Left kidney (tissue), 2 donors: ENCODE results near the gene CEP63. TPM values are rescaled to one million over a fixed set of nuclear protein-coding genes. Genes with fewer than 3 reads are reported as not detected.
"Not testable (repeated sequence)": the region's sequence is repeated elsewhere in the genome, so short reads cannot be mapped to it uniquely, and the experiment has no call there.

Source experiments
- DNase-seq: peaks from one replicate; pipeline ENCODE4 v3.0.0-alpha.2; 2013
- polyA plus RNA-seq: library from polyadenylated mRNA; unstranded; fragments of 120-200 nt; gene quantifications from one replicate; pipeline ENCODE4 v1.2.1, GENCODE V29; 2013; ENCODE audit not compliant: insufficient read length

Gene CEP63
- polyA plus RNA-seq, 1 donor = 44.4 TPM

GRCh38 chr3:134576831-134577230, 91.0 kb downstream of the CEP63 start:
- no peak for DNase-seq

GRCh38 chr3:134579141-134579665, 93.3 kb downstream of the CEP63 start:
- no peak for DNase-seq

GRCh38 chr3:134590766-134591165, 104.9 kb downstream of the CEP63 start:
- no peak for DNase-seq

DNA sequence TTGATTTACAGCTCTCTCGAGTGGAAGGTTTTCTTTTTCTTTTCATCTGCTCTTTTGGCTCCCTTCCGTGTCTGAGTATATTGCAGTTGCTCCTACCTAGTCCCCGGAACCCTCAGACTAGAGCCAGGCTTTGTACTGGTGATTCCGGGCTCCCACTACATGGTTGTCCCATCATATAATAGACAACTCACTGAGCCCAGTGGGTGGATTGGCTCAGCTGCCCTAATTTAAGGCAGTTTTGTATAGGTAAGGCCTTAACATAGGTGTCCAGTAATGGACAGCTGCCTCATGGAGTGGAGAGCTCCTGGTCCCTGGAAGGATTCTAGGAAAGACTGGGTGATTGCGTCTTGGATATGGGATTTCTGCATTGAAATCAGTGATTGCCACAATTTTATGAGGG, 106.9 kb downstream of the CEP63 start:
- no peak for DNase-seq

GRCh38 chr3:134594331-134594741, 108.5 kb downstream of the CEP63 start:
- DNase-seq = no peak

DNA sequence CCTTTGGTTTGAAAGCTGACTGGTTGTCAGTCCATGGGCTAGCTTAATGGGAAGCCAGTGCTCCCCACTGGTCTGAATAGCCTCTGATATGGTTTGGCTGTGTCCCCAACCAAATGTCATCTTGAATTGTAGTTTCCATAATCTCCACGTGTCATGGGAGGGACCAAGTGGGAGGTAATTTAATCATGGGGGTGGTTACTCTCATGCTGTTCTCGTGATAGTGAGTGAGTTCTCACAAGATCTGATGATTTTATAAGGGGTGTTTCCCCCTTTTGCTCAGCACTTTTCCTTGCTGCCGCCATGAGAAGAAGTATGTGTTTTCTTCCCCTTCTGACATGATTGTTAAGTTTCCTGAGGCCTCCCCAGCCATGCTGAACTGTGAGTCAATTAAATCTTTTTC, 109.1 kb downstream of the CEP63 start:
- not testable (repeated sequence) for DNase-seq

DNA sequence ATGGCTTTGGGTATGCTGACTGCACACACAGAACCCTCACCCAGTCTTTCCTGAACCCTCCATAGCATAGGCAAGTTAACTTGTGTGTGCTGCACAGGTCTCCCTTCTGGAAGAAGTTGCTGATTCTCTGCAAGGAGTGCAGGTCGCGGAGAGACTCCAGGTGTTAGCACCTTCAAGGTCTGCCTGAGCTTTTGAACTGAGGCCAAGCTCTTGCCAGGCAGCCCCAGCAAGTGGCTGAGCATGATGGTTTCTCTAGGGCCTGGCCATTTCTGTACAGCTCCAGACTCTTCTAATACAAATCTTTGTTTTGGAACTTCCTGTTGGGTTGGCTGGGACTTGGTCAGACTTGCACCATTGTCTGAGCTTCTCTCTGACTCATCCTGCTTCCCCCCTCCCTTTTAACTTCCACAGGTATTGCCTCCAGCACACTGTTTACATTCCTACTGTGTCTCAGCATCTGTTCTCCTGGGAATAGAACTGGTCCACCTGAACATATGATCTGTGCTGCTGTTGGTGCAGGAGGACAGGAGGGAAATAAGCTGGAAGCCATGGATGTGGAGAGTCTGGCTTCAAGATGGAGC, 111.6 kb downstream of the CEP63 start:
- DNase-seq = no peak

DNA sequence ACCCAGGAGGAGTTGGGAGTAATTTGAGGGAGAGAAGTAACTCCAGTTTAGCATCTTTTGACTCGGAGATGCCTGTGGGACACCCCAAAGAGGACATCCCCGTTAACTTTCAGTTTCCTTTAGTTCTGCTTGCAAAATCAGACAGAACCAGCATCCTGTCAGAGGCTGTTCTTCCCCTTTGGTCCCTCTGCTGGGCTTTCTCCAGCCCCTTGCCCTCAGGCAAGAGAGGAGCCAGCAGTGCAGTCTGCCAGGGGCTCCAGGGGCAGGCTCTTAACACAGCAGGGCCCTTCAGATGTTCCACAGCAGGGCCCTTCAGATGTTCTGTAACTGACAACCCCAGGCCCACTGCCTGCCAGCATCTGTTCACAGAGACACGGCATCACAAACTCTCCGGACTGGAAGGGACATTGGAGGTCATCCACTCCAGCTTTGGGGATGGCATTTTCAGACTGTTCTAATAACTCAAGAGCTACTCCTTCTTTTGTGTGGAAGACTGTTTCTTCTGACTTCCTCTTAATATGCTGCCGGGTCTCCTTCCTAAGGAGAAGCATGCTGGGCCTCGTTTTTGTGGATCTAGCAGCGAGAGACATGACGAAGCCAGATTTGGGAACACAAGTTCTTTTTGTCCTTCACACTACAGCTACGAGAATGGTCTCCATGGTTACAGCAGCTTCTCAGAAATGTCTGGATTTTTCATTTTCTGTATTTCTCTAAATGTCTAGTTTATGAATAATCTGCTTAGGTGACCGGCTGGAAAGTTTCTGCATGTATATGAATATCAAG, 113.1 kb downstream of the CEP63 start:
- no peak for DNase-seq

DNA sequence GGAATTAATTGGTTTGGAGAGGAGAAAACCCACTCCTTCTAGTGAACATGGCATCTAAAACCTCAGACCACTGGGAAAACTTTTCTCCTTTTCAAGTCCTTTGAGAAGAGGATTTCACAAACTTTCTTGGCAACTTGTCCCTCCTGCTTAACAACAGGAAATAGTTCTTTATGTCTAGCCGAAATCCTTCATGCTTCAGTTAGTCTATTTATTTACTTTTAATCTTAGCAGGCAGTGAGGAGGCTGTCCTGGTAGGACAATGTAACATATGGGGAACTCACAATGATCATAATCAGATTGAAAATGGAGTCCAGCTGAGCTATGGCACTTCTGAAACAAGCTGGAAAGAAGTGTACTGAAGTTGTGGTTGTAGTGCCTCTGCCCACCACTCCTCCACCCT, 114.3 kb downstream of the CEP63 start:
- DNase-seq = no peak

- peak; percentile 78 for DNase-seq
These were observed 115.0 kb downstream of the CEP63 start for GRCh38 chr3:134600685-134601463.

DNA sequence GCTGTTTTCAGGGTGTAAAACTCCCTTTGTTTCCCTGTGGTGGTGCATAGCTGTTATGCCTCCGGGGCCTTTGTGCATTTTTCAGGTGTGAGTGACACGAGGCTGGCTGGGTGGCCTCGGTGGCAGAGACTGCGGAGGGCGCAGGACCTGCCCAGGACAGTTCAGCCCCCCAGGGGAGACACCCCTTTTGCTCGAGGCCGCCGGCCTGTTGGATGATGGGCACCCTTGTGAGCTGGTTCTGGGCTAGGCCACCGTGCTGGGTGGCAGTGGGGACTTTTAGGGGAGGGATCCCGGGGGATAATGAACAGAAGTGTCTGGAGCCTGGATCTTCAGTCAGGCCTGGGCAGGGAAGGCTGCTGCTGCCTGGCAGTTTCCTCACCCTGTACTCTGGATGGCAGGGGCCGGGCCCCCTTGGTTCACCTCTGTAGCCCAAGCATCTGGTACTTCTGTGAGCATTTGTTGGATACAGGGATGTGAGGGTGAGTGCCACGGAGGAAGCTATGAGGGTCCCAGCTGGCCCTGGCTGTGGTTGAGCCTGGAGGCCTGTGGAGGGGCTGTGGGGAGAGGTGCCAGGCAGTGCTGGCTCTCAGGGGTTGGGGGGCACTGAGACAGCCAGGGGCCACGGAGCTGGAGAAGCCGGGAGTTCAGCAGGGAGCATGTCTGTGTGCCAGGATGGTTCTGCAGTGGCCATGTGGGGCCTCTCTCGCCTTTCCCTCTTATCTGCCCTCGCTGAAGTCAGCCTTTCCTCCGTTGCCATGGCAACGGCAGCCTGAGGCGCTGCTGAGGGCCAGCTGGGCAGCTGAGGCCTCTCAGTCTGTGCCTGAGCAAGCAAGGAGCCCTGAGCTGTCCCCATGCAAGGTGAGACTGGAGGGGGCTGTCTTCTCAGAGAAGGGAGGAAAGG, 115.9 kb downstream of the CEP63 start:
- peak; percentile 71 for DNase-seq

DNA sequence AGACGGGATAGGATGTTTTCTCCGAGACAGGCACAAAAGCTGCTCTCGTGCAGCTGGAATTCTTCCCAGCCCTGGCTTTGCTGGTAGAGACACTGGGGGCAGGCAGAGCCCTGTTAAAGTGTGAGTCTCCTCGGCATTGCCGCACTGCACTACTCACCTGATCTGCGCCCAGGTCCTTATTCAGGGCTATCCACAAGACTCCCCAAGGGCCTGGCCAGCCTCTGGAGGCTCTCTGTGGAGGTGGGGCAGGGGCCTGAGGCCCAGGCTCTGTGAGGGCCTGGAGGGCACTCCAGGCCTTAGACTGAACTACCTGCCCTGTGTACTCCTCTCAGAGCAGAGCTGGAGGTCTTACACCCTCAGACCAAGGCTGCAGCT, 116.6 kb downstream of the CEP63 start:
- DNase-seq = no peak

GRCh38 chr3:134603480-134603879, 117.6 kb downstream of the CEP63 start:
- no peak for DNase-seq

DNA sequence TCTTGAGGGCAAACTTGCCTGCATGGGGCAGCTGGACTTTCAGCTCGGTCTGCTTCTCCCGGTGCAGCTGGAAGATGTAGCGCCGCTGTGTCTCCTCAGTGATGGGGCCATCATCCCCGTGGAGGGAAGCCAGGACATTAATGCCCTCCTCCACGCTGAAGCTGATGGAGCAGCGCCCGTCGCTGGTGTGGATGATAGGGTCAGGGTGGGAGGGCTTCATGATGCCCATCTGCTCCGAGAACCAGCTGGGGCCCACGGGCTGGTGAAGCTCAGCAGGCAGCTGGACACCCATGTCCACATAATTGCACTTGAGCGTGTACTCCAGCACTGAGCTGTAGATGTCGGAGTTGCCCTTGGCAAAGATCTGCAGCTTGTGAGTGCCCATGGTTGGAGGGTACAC, 118.1 kb downstream of the CEP63 start:
- no peak for DNase-seq

DNA sequence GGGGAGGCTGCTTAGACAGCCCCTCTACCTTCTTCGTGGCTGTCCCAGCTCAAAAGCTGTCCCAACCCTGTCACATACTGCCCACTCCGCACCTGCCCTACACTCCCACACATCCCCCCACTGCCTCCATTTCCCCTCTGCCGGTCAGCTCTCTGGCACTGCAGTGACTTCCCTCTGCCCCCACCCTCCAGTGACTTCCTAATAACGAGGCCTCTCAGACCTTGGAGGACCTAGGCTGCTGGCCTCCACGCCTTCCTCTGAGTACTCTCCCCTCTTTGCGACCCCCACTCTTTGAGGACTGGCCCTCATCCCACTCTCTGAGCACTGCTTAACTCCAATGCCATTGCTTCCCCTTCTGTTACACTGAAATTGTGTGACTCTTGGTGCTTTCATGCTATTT, 119.7 kb downstream of the CEP63 start:
- DNase-seq = no peak

DNA sequence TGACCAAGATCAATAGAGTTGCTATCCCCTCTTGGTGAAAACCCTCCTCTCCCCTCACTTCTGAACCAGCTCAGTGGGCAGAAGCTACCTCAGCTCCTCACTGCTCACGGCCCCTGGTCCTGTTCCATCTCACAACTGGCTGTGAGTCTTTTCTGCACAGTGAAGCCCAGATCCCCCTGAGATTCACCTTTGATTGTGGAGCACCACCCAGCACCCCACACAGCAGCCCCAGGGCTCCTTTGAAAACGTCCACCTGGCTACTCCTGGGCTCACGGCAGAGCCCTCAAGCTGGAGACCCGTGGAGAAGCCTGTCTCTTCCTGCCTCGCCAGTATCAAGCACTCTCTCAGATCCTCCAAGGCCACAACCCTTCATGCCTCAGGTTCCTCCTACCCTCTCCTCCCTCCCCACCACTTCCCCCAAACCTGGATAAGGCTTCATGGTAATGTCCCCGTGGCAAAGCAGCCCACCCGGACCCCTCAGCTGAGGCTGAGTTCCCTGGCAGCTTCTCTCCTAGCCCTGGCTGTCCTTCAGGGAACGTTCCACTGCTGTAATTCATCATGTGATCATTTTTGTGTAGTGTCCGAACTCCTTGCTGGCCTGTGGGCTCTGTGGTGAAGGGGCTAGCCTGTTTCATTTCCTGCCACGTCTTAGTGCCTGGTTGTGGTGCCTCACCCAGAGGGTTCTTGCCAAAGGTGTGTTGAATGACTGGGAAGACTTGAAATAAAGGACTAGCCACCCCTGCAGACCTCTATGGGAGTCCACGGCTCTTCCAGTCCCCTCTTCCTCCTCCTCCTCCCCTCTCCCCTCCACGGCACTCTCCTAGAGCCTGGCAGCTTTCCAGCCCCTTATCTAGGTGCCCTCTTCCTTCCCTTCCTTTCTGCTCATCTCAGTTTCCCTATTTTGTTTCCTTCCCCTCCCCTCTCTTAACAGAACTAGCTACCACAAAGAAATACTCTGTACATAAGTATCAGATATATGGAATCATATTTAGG, 120.5 kb downstream of the CEP63 start:
- DNase-seq = no peak

DNA sequence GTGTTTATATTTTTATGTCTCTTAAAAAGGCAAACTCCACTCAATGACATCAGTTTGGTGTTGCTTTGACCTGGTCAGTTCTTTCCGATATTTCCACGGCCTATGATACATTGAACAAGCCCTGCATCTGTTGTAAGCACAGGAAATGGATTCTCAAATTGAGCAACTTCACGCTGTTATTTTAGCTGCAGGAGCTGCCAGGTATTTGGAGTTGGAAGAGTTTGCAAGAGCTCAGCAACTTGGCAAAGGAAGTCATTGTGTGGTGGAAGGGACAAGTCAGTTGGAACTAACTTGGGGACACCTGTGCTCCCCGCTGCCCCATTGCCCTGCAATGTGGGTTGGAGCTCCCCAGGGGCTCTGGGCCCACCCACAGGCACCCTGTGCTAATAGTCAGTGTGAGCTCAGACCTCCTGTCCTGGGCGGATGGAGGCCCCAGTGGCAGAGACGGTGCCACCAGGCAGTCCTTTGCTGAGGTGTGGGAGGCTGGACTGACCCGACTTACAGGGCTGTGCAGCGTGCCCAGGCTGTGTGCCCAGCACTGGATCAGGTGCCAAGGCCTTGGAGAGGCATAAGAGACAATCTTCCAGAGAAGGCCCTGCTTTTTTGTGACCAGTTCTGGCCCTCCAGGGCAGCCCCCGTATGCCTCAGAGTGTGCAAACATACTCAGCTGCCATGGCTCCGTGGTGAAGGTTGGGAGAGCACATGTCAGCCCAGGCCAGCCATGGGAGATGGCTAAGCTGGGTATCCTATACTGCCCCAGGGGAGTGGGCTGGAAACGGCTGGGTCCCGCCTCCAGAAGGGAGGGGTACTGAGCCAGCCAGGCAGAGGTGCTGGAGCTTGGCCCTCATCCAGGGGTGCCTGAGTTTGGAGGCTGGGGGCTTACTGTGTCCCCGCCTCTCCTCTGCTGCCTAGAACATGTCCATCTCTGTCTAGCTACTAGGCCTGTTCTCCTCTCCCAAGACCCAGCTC, 121.5 kb downstream of the CEP63 start:
- DNase-seq = no peak

DNA sequence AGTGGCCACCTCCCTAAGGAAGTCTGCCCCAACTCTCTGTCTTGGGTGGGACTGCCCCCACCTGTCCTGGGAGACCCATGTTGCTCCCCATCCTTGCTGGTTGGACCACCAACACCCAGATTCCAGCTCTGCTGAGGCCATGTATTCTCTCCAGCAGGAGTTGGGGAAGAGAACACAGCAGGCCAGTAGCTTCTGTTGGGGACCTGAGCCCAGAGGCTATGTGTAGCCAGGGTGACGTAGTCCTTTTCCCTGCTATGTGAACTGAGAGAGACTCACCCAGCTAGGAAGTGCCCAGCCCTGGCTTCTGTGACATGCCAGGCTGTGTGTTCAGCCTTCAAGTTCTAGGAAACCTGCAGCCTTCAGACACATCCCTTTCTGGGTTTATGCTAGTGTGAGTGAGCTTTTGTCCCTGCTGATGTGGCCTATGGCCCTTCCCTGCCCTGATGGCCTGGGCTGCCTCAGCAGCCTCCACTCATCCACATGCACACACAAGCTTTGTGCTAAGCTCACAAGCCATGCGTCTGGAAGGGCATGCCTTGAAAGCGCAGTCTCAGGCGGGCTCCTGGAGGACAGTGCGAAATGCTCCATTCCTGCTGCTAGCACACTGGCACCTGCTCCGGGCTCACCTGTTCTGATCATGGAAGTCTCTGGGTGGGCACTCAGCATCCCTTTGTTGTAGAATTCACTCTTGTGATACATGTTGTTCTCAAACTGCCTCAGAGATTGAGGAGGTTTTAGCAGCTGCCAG, 122.3 kb downstream of the CEP63 start:
- no peak for DNase-seq
